Measurements from ENCODE around the gene SH3TC2.

SH3TC2 gene

DNA sequence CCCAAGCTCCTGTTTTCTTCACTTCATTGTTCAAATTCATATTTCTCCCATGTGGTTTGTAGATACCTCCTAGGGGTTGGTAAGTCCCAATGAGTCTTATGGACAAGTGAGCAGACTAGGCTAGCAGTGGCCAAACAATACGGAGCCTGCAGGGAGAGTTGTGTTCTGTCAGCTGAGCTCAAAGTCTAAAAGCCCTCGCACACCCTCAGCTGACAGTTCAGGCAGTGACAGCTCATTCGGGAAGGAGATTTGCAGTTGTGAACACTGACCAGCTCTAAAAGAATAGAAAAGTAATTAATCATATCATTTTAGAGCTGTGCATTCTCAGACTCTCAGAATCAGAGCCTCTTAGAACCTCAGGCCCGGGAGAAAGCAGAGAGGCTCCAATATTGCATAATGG is 95.1 kb downstream of the SH3TC2 start:
- no peak for FAIRE-seq

DNA sequence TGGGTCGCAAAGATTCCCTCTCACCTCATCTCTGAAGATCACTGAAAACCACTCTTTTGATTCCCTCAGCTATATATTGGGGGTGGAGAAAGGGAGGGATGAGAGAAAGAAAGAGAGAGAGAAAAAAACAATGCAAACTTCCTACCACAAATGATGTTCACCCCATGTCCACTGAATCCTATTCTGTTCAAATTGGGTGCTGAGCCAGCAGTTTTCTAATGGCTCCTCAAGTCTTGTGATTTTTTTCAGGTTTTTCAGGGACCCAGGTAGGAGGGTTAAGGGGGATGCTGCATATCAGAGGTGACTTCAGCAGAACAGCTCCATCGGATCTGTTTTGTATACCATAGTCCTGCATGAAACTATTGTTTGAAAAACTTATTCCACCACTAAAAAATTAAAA is 95.9 kb downstream of the SH3TC2 start:
- FAIRE-seq, result no peak

DNA sequence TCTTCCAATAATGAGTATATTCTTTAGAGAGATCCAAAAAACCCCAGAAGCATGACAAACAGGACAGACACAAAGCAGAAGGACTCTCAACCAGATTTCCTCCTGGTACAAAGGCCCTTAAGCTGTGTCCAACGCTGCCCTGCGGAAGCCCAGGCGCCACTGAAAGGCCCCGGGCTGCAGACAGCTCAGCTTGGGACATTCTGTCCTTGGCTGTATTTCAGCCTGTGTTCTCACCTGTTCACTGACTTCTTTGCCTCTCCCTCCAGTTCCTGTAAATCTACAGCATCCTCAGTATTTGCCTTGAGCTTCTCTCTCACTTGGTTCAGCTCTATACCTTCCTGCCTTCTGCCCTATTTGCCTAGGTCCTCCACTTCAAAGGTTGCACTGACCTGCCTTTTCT is 96.5 kb downstream of the SH3TC2 start:
- FAIRE-seq, result no peak

DNA sequence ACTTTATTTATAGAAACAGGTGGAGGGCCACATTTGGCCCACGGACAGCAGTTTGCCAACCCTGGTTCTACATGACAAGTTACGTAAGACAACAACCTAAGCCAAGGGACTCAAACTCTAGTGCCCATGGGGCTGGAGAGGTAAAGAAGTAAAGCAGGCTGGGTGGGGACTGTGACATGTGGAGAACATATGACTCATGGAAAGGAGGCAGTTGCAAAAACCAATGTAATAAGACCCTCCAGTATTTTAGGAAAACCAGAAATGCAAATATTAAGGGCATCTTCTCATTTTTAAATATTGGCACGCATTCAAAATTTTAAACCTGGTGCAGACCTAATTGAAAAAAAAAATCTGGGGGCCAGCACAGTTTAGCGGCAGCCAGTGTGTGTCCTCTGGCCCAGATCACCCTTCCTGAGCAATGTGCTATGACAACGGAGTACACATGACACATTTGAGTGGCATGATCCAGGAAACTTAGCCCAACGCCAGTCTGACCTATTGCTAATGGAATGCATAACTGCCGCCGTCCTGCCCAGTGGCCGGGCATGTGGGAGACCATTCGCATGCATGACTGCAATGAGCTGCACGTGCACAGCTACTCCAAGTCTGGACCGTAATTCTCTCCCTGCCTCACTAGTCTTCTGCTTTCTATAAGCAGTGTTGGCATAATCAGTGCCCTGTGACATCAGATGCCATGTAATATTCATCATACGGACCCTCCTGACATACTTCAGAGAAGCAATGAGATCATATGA is 97.2 kb downstream of the SH3TC2 start:
- FAIRE-seq, result no peak

DNA sequence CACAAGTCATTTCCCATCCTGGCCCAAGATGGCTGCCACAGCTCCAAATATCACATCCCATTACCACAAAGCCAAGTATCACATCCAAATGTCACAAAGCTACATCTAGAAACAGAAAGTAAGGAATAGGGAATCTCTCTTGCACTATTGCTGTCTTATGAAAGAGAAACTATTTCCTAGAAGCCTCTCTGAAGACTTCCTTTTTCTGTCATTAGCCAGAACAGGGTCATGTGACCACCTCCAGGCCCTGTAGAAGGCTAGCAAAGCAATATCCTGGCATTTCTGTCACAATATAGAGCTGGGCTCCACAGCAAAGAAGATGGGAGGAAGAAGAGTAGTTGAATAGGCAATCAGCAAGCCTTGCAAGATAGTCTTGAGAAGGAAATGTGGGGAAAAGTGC is 99.2 kb downstream of the SH3TC2 start:
- FAIRE-seq, result no peak

DNA sequence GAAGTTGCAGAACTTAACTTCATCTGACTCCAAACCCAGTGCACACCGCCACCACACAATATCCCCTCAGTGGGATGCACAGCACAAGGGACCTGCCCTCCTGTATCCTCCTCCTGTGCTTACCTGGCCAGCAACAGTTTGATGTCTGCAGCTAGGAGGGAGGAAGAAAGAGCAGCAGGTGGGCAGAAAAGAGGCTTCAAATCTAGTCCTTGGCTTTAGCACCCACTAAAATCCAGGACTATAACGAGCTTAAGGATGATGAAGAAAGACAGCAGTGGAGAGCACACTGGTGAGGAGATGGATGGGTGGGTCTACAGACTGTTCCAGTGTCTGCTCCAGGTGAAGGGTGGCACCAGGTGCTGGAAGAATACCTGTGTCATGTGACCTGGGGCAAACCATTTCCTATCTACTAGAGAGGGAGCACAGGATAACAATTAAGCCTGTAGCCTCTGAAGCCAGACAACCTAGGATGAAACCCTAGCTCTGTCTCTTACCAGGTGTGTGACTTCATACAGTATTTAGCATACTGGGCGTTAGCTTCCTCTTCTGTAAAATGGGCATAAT is 100.0 kb downstream of the SH3TC2 start:
- FAIRE-seq, result no peak

DNA sequence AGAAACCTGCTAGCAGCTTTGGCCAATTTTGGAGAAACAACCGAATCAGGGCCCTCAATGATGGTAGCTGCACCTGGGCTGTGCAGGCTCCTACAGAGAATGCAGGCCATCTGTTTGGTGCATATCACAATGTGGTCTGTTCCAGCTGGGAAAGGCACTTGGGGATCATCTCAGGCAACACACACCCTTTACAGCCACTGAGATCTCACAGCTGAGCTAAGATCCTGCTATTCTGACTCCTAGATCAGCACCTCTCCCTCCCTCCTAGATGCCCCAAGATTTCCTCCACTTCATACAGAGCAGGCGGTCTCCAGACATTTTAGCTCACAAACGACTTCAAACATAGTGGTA is 100.7 kb downstream of the SH3TC2 start:
- FAIRE-seq, result no peak

DNA sequence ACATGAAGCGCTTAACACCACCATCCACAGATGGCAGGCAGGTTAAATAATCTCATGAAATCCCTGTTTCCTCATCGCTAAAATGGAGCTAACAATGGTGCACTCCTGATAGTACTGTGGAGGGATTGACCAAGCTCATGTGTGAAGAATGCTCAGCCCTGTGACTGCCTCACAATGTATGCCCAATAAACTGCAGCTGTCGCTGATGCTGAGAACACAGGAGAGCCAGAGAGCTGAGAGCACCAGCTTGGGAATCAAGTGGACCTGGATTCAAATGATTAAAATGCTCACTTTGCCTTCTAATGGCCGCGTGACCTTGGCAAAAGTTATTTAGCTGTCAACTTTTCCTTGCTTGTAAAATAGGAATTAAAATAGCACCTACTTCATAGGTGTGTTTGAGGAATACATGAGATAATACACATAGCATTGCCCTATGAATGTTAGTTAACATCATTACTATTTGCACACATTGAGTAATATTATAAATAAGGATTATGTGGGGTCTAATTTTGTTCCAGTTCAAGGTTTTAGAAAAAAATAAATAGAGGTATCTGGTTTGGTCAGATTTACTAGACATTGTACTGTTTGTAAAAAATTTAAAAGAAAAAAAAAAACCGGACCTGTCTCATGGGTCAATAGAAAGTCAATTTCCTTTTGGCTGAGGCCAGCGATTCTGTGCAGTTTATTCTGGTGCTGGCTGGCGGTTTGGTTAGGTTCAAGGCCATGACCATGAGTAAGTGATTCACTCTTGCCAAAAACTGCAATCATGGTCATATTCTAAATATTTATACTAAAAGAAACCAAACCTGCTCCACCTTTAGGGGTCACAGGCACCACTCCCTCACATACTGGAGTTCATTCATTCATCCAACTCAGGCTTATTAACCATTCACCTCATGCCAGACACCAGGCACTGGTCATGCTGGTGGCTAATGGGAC is 101.3 kb downstream of the SH3TC2 start:
- FAIRE-seq, result no peak

DNA sequence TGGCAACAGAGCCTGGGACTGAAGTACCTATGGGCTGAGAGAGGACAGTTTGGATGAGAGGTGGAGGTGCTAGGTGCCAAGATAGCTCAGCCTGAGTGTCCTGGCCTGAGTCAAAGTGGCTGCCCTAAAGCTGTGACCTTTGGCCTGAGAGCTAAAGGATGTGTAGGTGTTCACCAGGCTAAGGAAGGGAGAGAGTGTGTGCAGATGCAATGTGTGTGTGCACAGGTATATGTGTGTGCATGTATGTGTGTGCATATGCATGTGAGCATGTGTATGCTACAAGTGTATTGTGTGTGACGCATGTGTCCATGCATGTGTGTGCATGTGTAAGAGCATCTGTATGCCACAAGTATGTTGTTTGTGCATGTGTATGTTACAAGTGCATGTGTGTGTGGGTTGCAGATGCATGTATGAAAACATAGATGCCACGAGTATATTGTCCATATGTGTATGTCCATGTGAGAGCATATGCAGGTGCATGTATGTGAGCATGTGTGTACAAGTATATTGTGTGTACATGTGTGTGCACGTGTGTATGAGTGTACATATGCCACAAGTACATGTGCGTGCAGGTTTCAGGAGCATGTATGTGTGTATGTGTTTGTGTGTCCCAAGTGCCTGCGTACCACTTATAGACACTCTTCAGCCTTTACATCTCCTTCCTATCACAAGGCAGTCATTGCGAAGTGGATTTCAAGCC is 102.6 kb downstream of the SH3TC2 start:
- no peak for FAIRE-seq

DNA sequence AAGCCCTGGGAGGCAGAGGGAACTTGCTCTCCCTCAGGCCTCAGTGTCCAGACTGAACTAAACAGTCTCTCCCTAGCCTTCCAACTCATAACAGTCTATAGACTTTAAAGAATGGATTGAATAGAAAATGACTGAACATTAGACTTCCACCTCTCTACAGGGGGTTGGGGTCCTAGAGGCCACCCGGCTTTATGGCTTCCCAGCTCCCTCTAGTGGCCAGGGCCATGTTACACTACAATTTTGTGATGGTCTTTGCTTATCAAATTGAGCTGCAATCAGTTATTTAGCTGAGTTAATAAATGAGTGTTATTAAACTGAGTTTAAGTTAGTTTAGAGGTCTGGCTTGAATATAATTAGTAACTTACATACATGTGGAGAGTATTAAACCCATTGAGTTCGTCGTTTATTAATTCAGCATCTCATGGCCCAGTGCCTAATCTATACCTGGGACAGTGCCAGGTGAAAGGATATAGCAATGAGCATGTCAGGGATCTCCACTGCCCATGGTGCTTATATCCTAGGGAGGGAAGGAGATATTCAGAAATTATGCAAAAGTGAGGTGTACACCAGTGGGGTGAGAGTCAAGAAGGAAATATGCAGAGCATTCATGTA is 105.2 kb downstream of the SH3TC2 start:
- no peak for FAIRE-seq

DNA sequence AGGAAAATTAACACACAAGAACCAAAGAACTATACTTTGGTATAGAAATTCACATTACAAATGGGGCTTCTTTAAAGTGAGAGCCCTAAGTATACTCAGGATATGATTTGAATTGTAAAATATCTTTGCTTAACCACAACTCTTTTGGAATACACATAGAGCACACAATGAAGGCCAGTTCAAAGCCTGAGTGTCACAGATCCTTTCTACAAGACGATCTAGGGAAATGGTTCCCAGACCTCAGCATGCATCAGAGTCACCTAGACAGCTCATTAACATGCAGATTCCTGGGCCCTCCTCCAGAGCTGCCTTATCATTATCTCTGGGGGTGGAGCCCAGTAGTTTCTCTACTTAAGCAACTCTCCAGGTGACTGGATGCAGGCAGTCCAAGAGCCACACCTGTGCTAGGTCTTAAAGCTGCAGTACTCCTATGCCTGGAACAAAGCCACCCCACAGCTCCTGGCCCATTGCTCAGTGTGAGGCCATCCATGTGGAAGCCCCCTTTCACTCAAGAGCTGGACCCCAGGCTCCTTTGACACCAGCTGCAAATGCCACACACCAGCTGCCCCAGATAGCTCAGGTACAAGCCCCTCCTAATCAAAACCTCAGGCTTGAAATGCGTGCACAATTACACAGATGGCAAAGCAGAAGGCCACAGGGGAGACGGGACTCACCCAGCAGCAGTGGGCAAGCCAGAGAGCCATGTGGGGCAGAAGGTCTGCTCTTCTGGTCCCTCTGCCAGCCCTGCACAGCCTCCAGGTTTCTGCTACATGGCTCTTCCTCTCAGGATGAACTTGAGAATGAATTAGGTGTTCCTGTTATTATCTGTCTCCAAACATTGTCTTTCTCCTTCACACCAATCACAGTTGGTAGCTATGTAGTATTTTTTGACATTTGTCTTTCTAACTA is 106.1 kb downstream of the SH3TC2 start:
- FAIRE-seq, result no peak

Measured in endometrium (tissue), 2 donors.